Activated CD8-positive, alpha-beta memory T cell treated with anti-CD3 and anti-CD28 coated beads, Interleukin-2, amount 50 U/mL, for 24 hours (primary cell): Measurements from ENCODE around the gene TNP2.

ENCODE experiments used
- DNase-seq: peaks from one replicate; pipeline ENCODE4 v3.0.0-alpha.2; 2020; ENCODE audit errors: extremely low read depth

The TNP2 gene

DNA sequence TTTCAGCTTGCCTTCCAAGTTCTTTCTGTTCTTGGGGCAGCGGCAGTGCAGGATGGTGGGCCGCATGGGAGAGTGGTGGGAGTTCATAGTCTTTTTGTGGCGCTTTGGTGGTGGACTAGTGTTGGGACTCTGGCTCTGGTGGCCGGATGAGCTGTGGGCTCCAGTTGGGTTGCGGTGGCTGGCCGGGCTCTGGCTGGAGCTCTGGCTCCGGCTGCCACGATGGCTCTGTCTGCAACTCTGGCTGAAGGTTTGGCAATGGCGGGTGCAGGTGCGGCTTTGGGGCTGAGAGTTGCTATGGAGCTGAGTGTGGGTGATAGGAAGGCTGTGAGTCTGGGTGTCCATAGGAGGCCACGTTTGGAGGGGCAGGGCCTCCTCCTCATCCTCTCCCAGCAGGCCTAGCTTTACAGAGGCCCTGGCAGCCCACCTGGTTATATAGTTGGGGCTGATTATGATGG lies at the start of gene TNP2:
Gene TNP2, minus strand, starts transcription at position 405 of the 455 bp plus-strand sequence. Its CDS starts 63 bp downstream, at position 342.
- DNase-seq: no peak

DNA sequence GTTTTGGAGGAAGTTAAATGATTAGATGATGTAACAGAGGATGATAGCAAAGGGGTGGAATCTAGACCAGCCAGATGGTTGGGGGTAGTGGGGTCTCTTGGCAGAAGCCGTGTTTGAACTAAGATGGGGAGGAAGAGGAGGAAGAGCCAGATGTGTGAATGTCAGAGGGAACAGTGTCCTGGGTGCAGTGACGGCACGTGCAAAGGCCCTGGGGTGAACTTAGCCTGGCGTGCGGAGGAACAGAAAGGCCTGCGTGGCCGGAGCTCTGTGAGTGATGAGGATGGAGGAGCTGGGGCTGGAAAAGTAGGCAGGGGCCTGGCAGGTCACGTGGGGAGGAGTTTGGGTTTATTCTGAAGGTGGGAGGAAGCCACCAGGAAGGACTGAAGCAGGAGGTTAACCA lies 49.7 kb upstream of the TNP2 start:
- DNase-seq: no peak

DNA sequence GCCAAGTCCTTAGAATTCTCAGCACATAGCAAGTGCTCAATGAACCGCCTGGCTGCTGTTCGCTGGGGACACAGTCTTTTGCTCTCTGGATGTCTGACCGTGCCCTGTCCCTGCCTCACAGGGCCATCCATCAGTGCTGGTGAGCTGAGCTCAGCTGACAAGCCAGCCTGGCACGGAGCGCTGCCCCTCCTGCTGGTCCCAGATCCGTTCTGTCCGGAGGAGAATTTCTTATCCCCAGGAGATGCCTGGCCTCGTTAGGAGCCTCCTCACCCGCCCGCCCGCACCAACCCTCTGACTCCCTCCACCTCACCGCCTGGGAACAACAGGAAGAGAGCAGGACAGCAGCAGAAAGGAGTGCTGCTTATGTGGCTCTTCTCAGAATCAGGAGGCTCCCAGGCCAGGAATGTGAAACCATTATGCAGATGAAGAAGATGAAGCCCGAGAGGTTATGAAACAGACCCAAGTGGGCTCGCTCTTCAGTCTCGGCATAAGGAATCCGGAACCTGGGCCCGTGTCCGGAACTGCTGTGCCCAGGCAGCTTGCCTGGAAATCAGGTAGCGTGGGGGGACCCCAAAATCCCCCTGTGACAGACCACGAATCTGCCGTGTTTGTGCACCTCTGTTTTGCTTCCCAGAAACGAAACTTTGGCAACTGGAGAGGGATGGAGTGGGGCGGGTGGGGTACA lies 47.3 kb upstream of the TNP2 start:
- DNase-seq: no peak

DNA sequence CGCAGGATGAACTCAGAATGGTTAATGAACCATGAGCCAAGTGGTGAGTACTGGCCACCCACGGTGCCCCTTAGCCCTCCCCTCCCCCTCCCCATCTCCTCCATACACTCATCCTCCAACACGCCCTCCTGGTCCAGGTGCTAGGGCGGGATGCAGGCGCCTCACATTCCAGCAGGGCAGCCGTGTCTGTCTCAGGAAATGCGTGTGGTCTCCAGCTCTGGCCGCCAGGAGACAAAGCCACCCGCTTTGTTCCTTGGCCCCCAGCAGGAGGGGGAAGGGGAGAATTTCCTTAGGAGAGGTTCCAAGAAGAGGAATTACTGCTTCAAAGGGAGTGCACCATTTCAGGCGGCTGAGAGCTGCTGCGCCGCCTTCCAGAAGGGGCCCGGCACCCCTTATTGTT lies 46.4 kb upstream of the TNP2 start:
- DNase-seq: no peak

DNA sequence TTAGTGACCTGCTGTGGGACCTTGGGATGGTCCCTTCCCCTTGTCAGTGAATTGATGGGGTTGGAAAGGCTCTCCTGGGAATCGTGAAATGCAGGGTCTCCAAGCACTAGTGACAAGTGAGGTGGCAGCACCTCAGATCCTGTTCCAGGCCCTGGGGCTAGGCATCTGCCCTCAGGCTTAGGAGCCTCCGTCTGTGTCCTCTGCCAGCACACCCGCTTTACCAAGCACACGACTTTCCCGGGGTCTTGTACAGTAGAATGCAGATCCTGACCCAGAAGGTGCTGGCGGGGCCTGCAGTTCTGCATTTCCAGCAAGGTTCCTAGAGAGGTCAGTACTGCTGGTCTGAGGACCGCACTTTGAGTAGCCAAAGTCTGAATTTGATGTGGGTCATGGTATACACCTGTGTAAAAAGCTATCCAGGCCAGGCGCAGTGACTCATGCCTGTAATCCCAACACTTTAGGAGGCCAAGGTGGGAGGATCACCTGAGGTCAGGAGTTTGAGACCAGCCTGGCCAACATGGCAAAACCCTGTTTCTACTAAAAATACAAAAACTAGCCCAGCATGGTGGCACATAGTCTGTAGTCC lies 45.3 kb upstream of the TNP2 start:
- no peak for DNase-seq

DNA sequence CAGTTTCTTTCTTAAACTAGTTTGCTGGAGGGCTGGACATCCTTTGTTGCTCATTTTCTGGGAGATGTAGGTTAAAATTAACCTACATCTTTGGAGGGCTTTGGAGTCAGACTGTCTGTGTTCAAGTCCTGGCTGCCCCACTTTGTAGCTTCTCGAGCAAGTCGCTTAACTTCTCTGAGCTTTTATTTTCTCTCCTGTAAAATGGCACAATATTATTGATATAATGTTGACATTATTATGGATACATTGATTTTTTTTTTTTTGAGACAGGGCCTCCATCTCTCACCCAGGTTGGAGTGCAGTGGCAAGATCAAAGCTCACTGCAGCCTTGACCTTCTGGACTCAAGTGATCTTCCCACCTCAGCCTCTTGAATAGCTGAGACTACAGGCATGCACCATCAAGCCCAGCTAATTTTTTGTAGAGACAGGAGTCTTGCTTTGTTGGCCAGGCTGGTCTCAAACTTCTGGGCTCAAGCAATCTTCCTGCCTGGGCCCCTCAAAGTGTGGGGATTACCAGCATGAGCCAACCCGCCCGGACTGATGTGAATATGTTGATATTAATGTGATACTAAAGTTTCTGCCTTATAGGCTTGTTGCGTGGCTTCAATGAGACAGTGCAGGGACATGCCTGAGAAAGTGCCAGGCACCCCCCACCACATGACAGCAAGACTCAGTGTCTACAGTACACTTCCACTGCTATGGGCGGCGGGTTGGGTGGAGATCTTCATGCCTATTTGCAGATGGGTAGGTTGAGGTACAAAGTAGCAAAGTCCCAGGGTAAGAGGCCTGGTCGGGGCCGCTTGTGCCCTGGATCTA lies 44.6 kb upstream of the TNP2 start:
- DNase-seq: no peak

DNA sequence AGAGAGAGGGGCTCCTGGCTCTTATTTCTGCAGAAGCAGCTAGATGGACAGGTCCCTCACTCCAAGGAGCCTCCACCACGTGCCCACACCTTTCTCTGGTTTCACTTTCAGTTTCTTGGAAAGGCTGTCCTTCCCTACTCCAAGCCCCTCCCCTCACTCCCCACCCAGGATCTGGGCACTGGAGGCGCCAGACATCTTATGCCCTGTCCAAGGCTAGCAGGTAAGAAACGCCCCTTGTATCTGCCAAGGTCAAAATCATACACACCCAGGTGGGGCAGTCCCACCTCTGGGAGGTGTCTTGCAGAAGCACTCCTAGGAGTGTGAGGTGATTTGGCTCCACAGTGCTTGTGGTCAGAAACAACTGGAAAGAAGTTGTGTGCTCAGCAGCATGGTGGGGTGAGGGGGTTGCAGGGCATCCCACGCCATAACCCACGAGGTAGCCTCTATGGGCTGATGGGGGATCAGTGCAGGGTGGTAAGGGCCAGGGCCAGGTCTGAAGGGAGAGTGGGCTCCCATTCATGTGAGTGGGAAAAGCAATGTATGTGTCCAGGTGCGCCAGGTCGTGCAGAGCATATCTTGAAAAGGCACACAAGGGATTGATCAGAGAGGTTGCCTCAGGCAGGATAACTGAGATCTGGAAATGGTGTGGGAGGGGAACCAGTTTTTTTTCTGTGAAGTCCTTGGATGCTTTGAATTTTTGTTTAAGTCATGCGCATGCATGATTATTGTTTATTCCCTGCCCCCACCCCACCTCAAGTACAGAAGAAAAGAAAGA lies 43.8 kb upstream of the TNP2 start:
- no peak for DNase-seq

DNA sequence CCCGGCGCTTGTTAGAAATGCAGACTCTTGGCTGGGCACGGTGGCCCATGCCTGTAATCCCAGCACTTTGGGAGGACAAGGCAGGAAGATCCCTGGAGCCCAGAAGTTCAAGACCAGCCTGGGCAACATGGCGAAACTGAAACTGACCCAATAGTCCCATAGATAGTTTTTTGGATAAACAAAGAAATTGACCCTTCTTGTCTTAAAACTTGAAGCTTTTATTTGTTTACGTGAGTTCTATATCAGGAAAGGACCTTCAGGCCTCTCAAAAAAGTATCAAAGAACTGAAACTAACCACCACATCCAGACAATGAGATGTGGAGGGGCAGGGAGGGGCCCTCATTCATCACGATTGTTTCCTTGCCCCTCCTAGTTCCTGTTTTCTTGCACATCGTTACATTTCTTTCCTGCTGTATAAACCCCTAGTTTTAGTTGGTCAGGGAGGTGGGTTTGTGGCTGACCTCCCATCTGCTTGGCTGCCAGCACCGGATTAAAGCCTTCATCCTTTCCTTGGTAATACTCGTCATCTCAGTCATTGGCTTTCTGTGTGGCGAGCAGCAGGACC lies 42.0 kb upstream of the TNP2 start:
- no peak for DNase-seq

DNA sequence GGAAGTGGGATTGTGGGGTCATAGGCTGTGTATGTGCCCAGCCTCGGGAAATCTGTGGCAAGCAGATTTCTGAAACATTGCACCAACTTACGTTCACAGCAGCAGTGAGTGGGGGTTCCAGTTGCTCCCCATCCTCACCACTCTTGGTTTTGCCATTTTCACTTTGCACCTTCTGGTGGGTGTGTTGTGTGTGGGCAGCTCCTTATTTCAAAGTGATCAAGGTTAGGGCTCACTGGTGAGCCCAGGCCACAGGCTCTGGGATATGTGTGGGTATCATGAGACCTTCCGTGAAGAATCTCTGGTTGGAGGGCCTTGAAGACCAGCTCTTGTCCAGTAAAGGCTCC lies 41.5 kb upstream of the TNP2 start:
- DNase-seq: no peak

DNA sequence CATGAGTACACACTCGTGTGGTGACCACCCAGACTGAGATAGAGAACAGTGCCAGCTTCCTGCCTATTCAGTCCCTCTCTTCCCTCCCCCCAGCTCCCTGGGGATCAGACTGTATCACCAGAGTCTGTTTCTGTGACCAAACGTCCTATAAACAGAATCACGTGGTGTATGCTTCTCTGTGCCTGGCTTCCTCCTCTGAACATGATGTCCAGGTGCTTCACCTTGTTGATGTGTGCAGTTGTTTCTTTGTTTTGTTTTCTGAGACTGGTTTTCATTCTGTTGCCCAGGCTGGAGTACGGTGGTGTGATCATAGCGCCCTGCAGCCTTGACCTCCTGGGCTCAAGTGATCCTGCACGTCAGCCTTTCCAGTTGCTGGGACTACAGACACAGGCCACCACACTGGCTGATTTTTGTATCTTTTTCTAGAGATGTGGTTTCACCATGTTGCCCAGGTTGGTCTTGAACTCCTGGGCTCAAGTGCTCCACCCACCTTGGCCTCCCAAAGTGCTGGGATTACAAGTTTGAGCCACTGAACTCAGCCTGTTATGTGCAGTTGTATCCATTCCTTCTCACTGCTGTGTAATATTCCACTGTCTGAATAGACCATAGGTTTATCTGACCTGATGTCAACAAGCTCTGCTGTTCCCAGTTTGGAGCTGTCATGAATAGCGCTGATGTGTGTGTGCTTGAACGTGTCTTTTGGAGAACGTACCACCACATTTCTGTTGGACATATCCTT lies 40.9 kb upstream of the TNP2 start:
- DNase-seq: no peak

DNA sequence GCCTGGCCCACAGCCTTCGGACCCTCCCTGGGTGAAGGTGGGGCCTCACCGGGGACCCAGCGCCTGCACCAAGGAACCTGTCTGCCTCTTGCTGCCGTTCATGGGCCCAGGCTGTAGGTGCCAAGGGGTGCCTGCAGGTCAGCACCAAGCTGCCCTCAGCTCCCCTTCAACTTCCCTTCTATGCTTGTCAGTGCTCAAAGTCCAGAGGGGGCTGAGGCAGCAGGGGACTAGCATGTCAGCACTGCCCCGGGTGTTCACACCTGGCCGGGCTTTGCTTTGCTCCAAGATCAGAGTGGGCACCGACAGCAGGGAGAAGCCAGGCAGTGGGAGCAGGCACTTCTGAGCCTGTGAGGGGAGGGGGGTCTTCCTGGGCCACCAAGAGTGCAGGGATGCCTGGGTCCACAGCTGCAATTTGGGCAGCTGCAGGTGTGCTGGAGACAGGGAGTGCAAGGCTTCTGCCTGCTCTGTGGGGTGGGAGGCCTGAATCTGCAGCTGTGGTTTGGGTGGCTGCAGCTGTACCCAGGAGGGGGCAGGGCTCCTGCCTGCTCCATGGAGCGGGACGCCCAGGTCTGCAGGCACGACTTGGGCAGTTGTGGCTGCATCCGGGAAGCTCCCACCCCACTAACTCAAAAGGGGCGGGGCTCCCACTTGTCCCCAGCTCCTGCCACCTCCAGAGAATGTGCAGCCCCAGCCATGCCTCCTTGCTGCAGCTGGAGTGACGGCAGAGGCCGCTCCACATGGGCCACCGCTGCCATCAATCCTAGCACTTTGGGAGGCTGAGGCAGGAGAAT lies 39.6 kb upstream of the TNP2 start:
- no peak for DNase-seq

DNA sequence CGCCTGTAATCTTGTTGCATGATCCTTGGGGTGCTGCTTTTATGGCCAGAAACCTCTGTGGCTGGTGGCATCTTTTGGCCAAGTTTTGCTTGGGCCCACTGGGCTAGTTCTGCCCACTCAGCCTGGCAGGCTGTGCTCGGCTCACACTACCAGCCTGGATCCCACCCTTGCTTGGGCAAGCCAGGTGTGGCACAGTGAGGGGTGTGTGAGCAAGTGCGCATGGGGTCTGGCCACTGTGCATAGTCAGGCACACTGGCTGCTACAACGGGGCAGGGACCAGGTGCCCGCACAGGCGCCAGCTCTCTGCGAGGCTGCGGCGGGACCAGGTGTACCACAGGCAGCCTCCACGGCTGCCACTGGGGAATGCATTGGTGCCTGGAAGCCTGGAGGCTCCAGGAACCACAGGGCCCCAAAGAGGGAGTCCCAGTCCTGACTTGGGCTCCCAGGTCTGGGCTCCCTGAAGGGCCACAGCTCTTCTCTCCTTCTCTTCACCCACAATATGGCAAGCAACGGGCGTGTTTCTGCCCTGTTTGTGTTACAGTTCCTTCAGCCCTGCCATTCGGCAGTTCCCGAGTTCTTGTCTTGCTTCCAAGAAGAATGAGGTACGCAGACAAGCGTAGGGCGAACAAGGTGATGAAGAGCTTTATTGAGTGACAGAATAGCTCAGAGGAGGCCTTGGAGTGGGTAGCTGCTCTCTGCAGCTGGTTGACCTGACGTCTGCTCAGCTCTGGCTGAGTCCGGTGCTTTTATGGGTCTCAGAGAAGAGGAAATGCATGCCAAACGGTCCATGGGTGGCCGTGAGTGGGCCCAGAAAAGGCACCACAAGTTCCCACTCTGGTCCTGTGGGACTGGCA lies 38.7 kb upstream of the TNP2 start:
- DNase-seq: no peak

DNA sequence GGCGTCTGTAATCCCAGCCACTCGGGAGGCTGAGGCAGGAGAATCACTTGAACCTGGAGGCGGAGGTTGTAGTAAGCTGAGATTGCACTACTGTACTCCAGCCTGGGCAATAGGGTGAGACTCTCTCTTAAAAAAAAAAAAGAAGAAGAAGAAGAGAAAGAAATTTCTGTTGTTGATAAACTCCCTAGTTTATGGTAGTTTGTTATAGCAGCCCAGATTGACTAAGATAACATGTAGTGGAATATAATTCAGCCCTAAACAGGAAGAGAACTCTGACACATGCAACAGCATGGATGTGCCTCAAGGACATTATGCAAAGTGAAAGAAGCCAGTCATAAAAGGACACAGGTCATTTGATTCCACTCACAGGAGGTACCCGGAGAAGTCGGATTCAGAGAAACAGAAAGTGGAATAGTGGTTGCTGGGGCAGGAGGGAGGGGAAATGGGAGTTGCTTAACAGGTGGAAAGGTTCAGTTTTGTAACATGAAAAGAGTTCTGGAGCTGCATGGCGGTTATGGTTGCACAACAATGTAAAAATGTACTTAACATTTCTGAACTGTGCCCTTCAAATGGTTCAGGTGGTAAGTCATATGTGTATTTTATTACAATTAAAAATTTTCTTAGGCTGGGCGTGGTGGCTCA lies 38.0 kb upstream of the TNP2 start:
- DNase-seq: no peak

DNA sequence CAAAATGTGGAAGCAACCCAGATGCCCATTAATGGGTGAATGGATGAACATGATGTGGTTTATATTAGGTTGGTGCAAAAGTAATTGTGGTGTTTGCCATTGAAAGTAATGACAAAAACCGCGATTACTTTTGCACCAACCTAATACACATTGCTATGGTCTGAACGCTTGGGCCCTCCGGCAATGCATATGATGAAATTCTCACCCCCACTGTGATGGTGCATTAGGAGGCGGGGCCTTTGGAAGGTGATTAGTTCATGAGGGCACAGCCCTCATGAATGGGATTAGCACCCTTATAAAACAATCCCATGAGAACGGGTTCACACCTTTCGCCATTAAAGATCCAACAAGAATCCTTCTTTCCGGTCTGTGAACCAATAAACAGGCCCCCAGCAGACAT lies 37.3 kb upstream of the TNP2 start:
- DNase-seq: no peak

DNA sequence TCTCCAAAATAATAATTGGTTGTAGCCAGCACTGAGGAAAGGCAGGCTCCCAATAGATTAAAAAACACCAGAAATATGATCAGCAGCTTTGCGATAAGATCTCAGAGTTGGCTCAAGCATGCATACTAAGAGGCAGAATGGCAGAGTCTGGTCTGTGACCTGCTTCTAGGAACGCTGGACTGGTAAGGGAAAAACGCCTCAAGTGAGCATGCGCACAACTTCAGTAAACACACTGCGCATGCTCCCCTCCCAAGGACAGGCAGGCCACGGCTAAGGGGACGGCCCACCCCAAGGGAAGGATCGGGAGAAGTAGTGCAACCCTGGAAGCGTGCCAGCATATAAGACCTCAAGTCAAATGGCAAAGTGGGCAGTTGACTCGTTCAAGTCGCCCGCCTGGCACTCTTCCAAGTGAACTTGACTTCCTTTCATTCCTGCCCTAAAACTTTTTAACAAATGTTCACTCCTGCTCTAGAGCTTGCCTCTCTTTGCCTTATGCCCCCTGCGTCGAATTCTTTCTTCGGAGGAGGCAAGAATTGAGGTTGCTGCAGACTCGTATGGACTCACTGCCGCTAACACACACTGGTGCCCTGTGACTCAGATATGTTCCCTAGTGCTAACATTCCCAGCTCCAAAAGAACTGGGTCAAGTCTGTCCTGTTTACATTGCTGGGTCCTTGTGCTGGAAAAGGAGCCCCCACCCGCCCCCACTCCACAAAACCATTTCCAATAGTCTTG lies 34.4 kb upstream of the TNP2 start:
- no peak for DNase-seq

DNA sequence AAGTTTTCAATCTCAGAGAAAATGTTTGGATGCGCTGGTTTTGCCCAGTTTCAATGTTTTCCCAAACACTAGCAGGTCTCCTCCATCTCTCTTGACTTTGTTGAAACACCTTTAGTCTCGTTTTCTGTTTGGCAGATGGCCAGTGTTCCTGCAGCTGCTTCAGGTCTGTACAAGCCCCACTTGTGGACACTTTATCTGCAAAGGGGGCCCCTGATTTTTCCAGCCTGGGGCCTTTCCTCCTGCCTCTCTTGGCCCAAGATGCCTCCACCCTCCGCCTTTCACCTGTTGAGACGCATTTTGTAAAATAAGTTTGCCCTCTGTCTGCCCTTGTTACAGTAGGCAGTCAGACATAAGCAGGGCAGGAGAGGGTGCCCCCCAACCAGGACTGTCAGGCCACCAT lies 33.9 kb upstream of the TNP2 start:
- no peak for DNase-seq

DNA sequence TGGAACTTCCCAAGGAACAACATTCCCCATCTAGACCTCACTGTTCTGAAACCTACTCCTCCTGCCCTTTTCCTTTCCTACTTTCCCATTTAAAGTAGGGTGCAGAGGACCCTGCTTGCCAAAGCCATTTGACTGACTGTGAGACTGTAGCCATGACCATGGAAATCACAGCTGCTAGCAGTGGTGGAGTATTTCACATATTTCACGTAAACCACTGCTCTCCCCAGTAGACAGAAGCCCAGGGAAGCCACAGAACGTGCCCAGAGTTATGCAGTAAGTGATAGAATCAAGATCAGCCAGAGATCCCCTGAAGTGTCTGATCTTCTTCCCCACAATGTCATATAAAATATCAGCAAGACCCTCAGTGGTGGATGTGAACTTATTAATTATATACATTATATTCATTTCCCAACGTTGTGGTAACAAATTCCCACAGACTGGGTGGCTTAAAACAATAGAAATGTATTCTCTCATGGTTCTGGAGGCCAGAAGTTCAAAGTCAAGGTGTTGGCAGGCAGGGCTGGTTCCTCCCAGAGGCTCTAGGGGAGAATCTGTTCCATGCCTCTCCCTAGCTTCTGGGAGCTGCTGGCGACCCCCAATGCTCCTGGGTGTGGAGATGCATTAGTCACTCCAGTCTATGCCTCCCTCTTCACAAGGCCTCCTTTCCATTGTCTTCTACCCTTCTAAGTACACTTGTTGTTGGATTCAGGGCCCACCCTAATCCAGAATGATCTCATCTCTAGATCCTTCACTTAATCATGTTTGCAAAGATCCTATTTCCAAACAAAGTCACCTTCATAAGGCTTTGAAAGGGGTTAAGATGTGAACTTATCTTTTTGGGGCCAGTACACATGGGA lies 32.7 kb upstream of the TNP2 start:
- DNase-seq: no peak
